K562 (cell line): ENCODE data around the gene DOCK3.

Experiments used
- CBX5 ChIP-seq: IDR thresholded peaks from 2 replicates; pipeline ENCODE4 v1.6.1; 2014; ENCODE audit warnings: low read depth, borderline replicate concordance
- CTCF ChIP-seq, 3 experiments: IDR thresholded peaks in 2 of 3; conservative IDR thresholded peaks in 1 of 3; 2 replicates each; pipeline ENCODE4 v1.5.1; 2011 to 2012; ENCODE audit warnings: low read length in 3 of 3, mild to moderate bottlenecking in 3 of 3, control low read depth in 2 of 3, improper control_type of control experiment in 1 of 3, inconsistent platforms in 1 of 3, low read depth in 1 of 3, mixed read lengths in 1 of 3, moderate library complexity in 1 of 3; ENCODE audit not compliant: insufficient read depth in 2 of 3
- PTTG1 ChIP-seq: fragments of 450-650 bp; IDR thresholded peaks from 2 replicates; pipeline ENCODE4 v1.6.1; 2016; ENCODE audit warnings: low read depth, mild to moderate bottlenecking, missing genetic modification characterization, missing compliant biosample characterization
- SIN3A ChIP-seq, 2 experiments: fragments of 150-350 bp in 1 of 2; IDR thresholded peaks; 2 replicates each; pipeline ENCODE4 v1.6.1; 2011 to 2016; ENCODE audit warnings: borderline replicate concordance in 2 of 2, low read depth in 2 of 2, low read length in 2 of 2, mild to moderate bottlenecking in 2 of 2, moderate library complexity in 2 of 2; ENCODE audit not compliant: control insufficient read depth in 1 of 2
- ZNF274 ChIP-seq: IDR thresholded peaks from 2 replicates; pipeline ENCODE4 v1.6.1; 2011; ENCODE audit warnings: low read depth, mild to moderate bottlenecking, low read length, moderate library complexity, borderline replicate concordance

- TF ChIP-seq SIN3A (IDR thresholded peaks at IDR 0.05; ENCODE audit: borderline replicate concordance in 2 of 2, control insufficient read depth in 1 of 2, low read depth in 2 of 2, low read length in 2 of 2) (no peak), ZNF274 (no peak), CBX5 (no peak), PTTG1 (tag) (no peak), CTCF (IDR thresholded peaks at IDR 0.05 in 2 of 3, conservative IDR thresholded peaks at IDR 0.05 in 1 of 3; ENCODE audit: insufficient read depth in 2 of 3, low read depth in 1 of 3, low read length in 3 of 3) (peak in 1 of 3 experiments; percentile 71; a peak in 1 of 6 replicates)
These were observed 715.7 kb downstream of the DOCK3 start for GRCh38 chr3:51390246-51391074.
